Kidney (tissue), 14 donors: ENCODE results near the gene SPECC1. TPM values are rescaled to one million over a fixed set of nuclear protein-coding genes. Genes with fewer than 3 reads are reported as not detected.

ENCODE experiments used
- DNase-seq, 5 donors: peaks; one replicate each; pipeline ENCODE4 v3.0.0-alpha.2; 2013 to 2020
- FAIRE-seq: peaks from 2 replicates; lab custom pipeline; 2012; peaks lifted over from hg19 to GRCh38; lab: Jason Lieb, UNC
- H3K27ac ChIP-seq, 2 donors: one replicate each; pipeline ENCODE4 v1.7.0; 2013; ENCODE audit warnings: low read depth in 2 of 2, low read length in 2 of 2, inconsistent platforms in 1 of 2
- H3K27me3 ChIP-seq: one replicate; pipeline ENCODE4 v1.7.1; 2013; ENCODE audit warnings: low read length, inconsistent platforms; ENCODE audit not compliant: control insufficient read depth, insufficient read depth
- H3K36me3 ChIP-seq, 3 donors: one replicate each; pipeline versions ENCODE4 v1.7.0 to v1.7.1; 2013; ENCODE audit warnings: low read length in 3 of 3, control low read depth in 1 of 3, inconsistent platforms in 1 of 3; ENCODE audit not compliant: insufficient read depth in 3 of 3, control insufficient read depth in 2 of 3
- H3K4me1 ChIP-seq, 3 donors: one replicate each; pipeline versions ENCODE4 v1.7.0 to v1.7.1; 2013; ENCODE audit warnings: low read length in 3 of 3, inconsistent platforms in 1 of 3, low read depth in 1 of 3; ENCODE audit not compliant: control insufficient read depth in 2 of 3, insufficient read depth in 2 of 3
- H3K4me3 ChIP-seq, 3 donors: one replicate each; pipeline versions ENCODE4 v1.7.0 to v1.8.1; 2013; ENCODE audit warnings: low read length in 3 of 3, control low read depth in 1 of 3, inconsistent platforms in 1 of 3
- H3K9ac ChIP-seq, 3 donors: one replicate each; pipeline versions ENCODE4 v1.7.0 to v1.7.1; 2013; ENCODE audit warnings: low read length in 3 of 3, control low read depth in 1 of 3, inconsistent platforms in 1 of 3
- H3K9me3 ChIP-seq, 3 donors: one replicate each; pipeline versions ENCODE4 v1.7.0 to v1.7.1; 2013; ENCODE audit warnings: low read length in 3 of 3, control low read depth in 1 of 3, inconsistent platforms in 1 of 3; ENCODE audit not compliant: control insufficient read depth in 2 of 3, insufficient read depth in 1 of 3
- CTCF ChIP-seq: IDR thresholded peaks from 3 replicates; pipeline ENCODE4 v1.5.1; 2012; ENCODE audit warnings: mild to moderate bottlenecking, moderate library complexity, borderline replicate concordance; ENCODE audit not compliant: insufficient read depth; ENCODE audit errors: extremely low read depth
- intact Hi-C: fragments of 100-400 bp; cut with DNase I; formaldehyde crosslinking; loops from one replicate; pipeline ENCODE4 v1.11.1; 2022
- polyA plus RNA-seq: library from polyadenylated mRNA; stranded (reverse); fragments of 350-450 nt; fragmentation: Illumina TruSeq; extraction: RNeasy Lipid Tissue Mini Kit (QIAGEN cat#74804); gene quantifications from one replicate; pipeline ENCODE4 v1.2.3, GENCODE V29; 2014; ENCODE audit warnings: low read depth, low replicate concordance; ENCODE audit not compliant: insufficient read depth
- total RNA-seq: library from RNA; stranded (reverse); fragmentation: NEBNext Ultra II Directional; extraction: Animal tissue kit (Norgen Biotek cat#: 25700); gene quantifications from one replicate; pipeline ENCODE4 v1.2.1, GENCODE V29; 2021
- donor health status: control.
- donor health status: control.
- donor health status: control.
- donor health status: control.
- donor health status: control.
- donor health status: DM: yes; HTN: yes; CAD: no.
- donor health status: Normal renal cell carcinoma (clear cell type).

The SPECC1 gene
- total and polyA plus RNA-seq, 2 donors from 2014 or later = 7.6 to 29.1 TPM

GRCh38 chr17:20009052-20009301 lies 182 bp upstream of the SPECC1 start:
- H3K9me3 ChIP-seq = no peaks in the 10 kb centered on the region

GRCh38 chr17:20010099-20010863 lies 1.1 kb downstream of the SPECC1 start:
- Histone ChIP-seq H3K4me3 (peak overlapping the region in 2 of 3 donors; percentile 50 to 84), H3K27me3 (peaks cover 19% of the 10 kb centered on the region), H3K36me3 (no peaks in the 10 kb centered on the region), H3K9ac (peak overlapping the region in 1 of 3 donors; percentile 24), H3K4me1 (peaks cover 0 to 6% (median 0%) of the 10 kb centered on the region in 3 donors), H3K27ac (peak overlapping the region in 1 of 2 donors; percentile 14), H3K9me3 (no peaks in the 10 kb centered on the region)
- peak; percentile 30 for TF ChIP-seq CTCF
- DNase-seq = peak in 4 of 5 donors; percentile 38 to 64 (median 50)
- intact Hi-C loops = no loop called here
- FAIRE-seq = no peak

More at GRCh38 chr17:20009052-20009301, 182 bp upstream of the SPECC1 start:
- H3K9ac ChIP-seq = peak overlapping the region; percentile 36 to 80 (median 57)
- H3K27ac ChIP-seq = no peak overlapping the region
- H3K4me3 ChIP-seq = peak overlapping the region; percentile 65 to 84 (median 81)
- intact Hi-C loops = no loop called here
- H3K4me1 ChIP-seq = peaks cover 0 to 6% (median 0%) of the 10 kb centered on the region in 3 donors
- DNase-seq (no peak), FAIRE-seq (no peak)
- no peak for TF ChIP-seq CTCF
- no peaks in the 10 kb centered on the region for H3K36me3 ChIP-seq
- peaks cover 19% of the 10 kb centered on the region for H3K27me3 ChIP-seq

- TF ChIP-seq CTCF = no peak
These were observed 1.8 kb downstream of the SPECC1 start for GRCh38 chr17:20010936-20011335.

More at GRCh38 chr17:20010936-20011335, 1.8 kb downstream of the SPECC1 start:
- H3K9me3 ChIP-seq = no peaks in the 10 kb centered on the region
- peaks cover 0 to 6% (median 0%) of the 10 kb centered on the region in 3 donors for H3K4me1 ChIP-seq
- no peaks in the 10 kb centered on the region for H3K36me3 ChIP-seq
- H3K4me3 ChIP-seq = no peak overlapping the region
- FAIRE-seq (no peak), DNase-seq (no peak)
- H3K27ac ChIP-seq = no peak overlapping the region
- peaks cover 19% of the 10 kb centered on the region for H3K27me3 ChIP-seq
- H3K9ac ChIP-seq = no peak overlapping the region
- intact Hi-C loops = no loop called here
